ENCODE results near the gene SPPL3. TPM values are rescaled to one million over a fixed set of nuclear protein-coding genes. Genes with fewer than 3 reads are reported as not detected.

The SPPL3 gene
- total and polyA plus RNA-seq, 12 donors = 9.7 to 45.0 (median 35.7) TPM

DNA sequence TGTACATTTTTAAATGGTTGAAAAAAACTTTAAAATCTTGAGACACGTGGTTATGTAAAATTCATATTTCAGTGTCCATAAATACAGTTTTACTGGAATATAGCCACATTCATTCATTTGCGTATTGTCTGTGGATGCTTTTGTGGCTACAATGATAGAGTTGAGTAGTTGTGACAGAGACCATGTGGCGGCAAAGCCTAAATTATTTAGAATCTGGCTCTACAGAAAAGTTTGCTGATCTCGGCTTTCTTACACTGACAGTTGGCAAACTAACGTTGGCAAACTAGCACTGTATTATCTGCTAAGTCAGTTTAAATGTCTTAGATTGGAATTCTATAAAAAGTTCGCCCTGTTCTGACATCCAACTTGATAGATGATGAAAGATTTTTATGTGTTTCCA is 191.5 kb downstream of the SPPL3 start:
- Histone ChIP-seq H3K4me1 (peaks cover 9 to 43% (median 31%) of the 10 kb centered on the region in 9 donors), H3K4me3 (no peak overlapping the region), H3K36me3 (peaks cover 0 to 48% (median 27%) of the 10 kb centered on the region in 9 donors), H3K27me3 (no peaks in the 10 kb centered on the region), H3K9me3 (no peaks in the 10 kb centered on the region), H3K27ac (peak overlapping the region in 1 of 10 donors; percentile 9)
- intact Hi-C loops (cut with DNase I) = loop anchor here (1.0 to 10.0 kb wide), 11 partner anchors 18 to 262 kb away; partner anchors contain the start of genes POP5 (in 2 of the 10), DYNLL1 (in 1 of the 10) and HNF1A (in 1 of the 10)
- ATAC-seq = no peak
- WGBS, 2 donors = 73 to 85% methylated on average over 6 of the region's 6 CpGs
- DNase-seq = no peak
- no peak for TF ChIP-seq CTCF (IDR thresholded peaks at IDR 0.05)

Other genes starting within 250 kb of the SPPL3 start
- gene MLEC, start 217.2 kb downstream of the SPPL3 start, total RNA-seq = 100 to 1,000 TPM in 8 of 10 donors, 10 to 100 TPM in 2; 95.1 to 179 (median 118) TPM
- gene MLEC, start 217.2 kb downstream of the SPPL3 start, polyA plus RNA-seq = 10 to 100 TPM; 35.3 to 59.2 TPM
- gene UNC119B, start 193.9 kb downstream of the SPPL3 start, total RNA-seq = 10 to 100 TPM in 5 of 10 donors, 1 to 10 TPM in 5; 5.9 to 15.4 (median 9.6) TPM
- gene UNC119B, start 193.9 kb downstream of the SPPL3 start, polyA plus RNA-seq = 1 to 10 TPM; 5.0 to 9.5 TPM
- gene ACADS, start 178.5 kb downstream of the SPPL3 start, total RNA-seq = 100 to 1,000 TPM in 1 of 10 donors, 10 to 100 TPM in 9; 67.0 to 119 (median 77.9) TPM
- 10 to 100 TPM; 64.4 to 69.0 TPM for gene ACADS, start 178.5 kb downstream of the SPPL3 start, polyA plus RNA-seq
- not detected for gene HNF1A, start 74.2 kb upstream of the SPPL3 start, total RNA-seq
- gene HNF1A, start 74.2 kb upstream of the SPPL3 start, polyA plus RNA-seq = under 1 TPM in 1 of 2 donors, not detected in 1; 0.04 TPM
- gene C12orf43, start 112.1 kb upstream of the SPPL3 start, total RNA-seq = 10 to 100 TPM in 1 of 10 donors, 1 to 10 TPM in 9; 5.7 to 11.4 (median 8.2) TPM
- gene C12orf43, start 112.1 kb upstream of the SPPL3 start, polyA plus RNA-seq = 10 to 100 TPM in 1 of 2 donors, 1 to 10 TPM in 1; 8.6 to 10.8 TPM
- gene OASL, start 134.9 kb upstream of the SPPL3 start, total RNA-seq = 1 to 10 TPM in 4 of 10 donors, under 1 TPM in 6; 0.19 to 2.5 (median 0.97) TPM
- gene OASL, start 134.9 kb upstream of the SPPL3 start, polyA plus RNA-seq = under 1 TPM; 0.70 to 0.95 TPM
- 1 to 10 TPM in 9 of 10 donors, under 1 TPM in 1; 0.52 to 7.0 (median 1.6) TPM for gene P2RX7, start 228.5 kb upstream of the SPPL3 start, total RNA-seq
- 1 to 10 TPM in 1 of 2 donors, under 1 TPM in 1; 0.25 to 3.2 TPM for gene P2RX7, start 228.5 kb upstream of the SPPL3 start, polyA plus RNA-seq